22Rv1 (cell line): ENCODE measurements around the gene AHCYL2.

Source experiments
- H3K27ac ChIP-seq: fragments of 450-650 bp; 2 replicates; pipeline ENCODE4 v1.5.1; 2017
- ZFX ChIP-seq: fragments of 450-650 bp; IDR thresholded peaks from 2 replicates; pipeline ENCODE4 v1.6.1; 2017; ENCODE audit warnings: antibody characterized with exemption, borderline replicate concordance
- TF ChIP-seq, protein P1 (sequence below): fragments of 450-650 bp; IDR thresholded peaks from 2 replicates; pipeline ENCODE4 v1.5.1; 2017; ENCODE audit warnings: mild to moderate bottlenecking

The AHCYL2 gene

GRCh38 chr7:129271500-129272355 is 46.9 kb downstream of the AHCYL2 start:
- H3K27ac ChIP-seq: no peak overlapping the region
- TF ChIP-seq ZFX: no peak
- TF ChIP-seq, protein P1, sequence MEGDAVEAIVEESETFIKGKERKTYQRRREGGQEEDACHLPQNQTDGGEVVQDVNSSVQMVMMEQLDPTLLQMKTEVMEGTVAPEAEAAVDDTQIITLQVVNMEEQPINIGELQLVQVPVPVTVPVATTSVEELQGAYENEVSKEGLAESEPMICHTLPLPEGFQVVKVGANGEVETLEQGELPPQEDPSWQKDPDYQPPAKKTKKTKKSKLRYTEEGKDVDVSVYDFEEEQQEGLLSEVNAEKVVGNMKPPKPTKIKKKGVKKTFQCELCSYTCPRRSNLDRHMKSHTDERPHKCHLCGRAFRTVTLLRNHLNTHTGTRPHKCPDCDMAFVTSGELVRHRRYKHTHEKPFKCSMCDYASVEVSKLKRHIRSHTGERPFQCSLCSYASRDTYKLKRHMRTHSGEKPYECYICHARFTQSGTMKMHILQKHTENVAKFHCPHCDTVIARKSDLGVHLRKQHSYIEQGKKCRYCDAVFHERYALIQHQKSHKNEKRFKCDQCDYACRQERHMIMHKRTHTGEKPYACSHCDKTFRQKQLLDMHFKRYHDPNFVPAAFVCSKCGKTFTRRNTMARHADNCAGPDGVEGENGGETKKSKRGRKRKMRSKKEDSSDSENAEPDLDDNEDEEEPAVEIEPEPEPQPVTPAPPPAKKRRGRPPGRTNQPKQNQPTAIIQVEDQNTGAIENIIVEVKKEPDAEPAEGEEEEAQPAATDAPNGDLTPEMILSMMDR: peak; percentile 89

DNA sequence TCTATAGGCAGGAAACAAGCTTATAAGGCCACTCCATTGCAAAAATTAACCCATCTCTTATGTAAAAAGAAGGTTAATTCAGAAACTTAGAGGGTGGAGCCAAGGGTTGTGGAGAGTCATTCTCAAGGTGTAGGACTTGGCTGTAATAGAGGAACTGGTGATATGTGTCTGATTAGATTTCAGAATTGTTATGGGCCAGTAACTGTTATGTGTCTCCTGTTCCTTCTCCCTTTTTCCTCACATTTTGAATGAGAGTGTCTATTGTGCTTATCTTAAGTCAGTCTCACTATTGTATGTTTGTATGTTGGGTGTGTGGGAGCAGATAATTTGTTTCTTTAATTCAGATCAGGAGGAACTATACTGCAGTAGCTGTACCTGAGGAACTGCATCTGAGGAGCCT is 49.1 kb downstream of the AHCYL2 start:
- H3K27ac ChIP-seq: no peak overlapping the region
- no peak for TF ChIP-seq ZFX
- TF ChIP-seq, protein P1: no peak

GRCh38 chr7:129277629-129278028 is 52.8 kb downstream of the AHCYL2 start:
- TF ChIP-seq, protein P1: no peak
- TF ChIP-seq ZFX: no peak
- H3K27ac ChIP-seq: no peak overlapping the region

- no peak for TF ChIP-seq ZFX
- TF ChIP-seq, protein P1: no peak
Observed at GRCh38 chr7:129278688-129279087, 53.9 kb downstream of the AHCYL2 start.

DNA sequence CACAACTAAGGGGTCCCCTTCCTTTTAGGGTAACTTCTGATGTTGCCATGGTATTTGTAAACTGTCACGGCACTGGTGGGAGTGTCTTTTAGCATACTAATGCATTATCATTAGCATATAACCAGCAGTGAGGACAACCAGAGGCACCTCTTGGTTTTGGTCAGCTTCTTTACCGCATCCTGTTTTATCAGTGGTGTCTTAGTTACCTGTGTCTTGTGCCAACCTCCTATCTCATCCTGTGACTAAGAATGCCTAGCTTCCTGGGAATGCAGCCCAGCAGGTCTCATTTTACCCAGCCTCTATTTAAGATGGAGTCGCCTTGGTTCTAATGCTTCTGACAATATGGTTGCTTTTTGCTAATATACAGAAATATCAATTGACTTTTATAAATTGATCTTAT is 54.9 kb downstream of the AHCYL2 start:
- TF ChIP-seq, protein P1: no peak
- TF ChIP-seq ZFX: no peak

More at GRCh38 chr7:129278688-129279087, 53.9 kb downstream of the AHCYL2 start:
- no peak overlapping the region for H3K27ac ChIP-seq

GRCh38 chr7:129281163-129281562 is 56.3 kb downstream of the AHCYL2 start:
- TF ChIP-seq, protein P1: no peak
- TF ChIP-seq ZFX: no peak
- no peak overlapping the region for H3K27ac ChIP-seq

More for the DNA sequence above, 54.9 kb downstream of the AHCYL2 start:
- H3K27ac ChIP-seq: no peak overlapping the region

DNA sequence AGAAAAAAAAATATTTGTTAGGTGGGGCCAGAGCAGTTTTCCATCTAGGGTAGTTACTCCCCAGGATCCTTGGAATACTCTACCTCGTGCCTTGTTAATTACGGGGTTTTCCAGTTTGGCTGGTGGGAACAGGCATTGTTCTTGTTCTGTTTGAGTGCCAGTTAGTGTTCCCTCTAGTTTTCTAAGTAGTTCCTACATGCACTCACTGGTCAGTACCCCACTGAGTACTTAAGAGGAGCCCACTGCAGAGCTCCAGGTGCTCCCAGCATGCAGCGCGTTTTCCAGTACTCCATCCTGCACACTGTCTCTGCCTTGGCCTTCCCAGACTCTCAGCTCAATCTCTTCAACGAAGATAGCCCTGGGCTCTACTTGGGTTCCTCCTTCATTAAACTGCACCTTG is 58.0 kb downstream of the AHCYL2 start:
- no peak overlapping the region for H3K27ac ChIP-seq
- TF ChIP-seq, protein P1: no peak
- no peak for TF ChIP-seq ZFX
